IPS-18a (cell line): ENCODE data around the gene NFX1.
A peak's percentile ranks its signal among the peaks of the same experiment; 100 is the strongest.

Experiments
- H3K27ac ChIP-seq: one replicate; pipeline ENCODE4 v1.5.1; 2013; ENCODE audit warnings: low read length
- H3K27me3 ChIP-seq: one replicate; pipeline ENCODE4 v1.6.1; 2013; ENCODE audit warnings: mild to moderate bottlenecking, low read length; ENCODE audit not compliant: control insufficient read depth, insufficient read depth
- H3K36me3 ChIP-seq: one replicate; pipeline ENCODE4 v1.6.1; 2013; ENCODE audit warnings: low read depth, low read length; ENCODE audit not compliant: control insufficient read depth
- H3K4me1 ChIP-seq: one replicate; pipeline ENCODE4 v1.6.1; 2013; ENCODE audit warnings: low read depth, low read length; ENCODE audit not compliant: control insufficient read depth
- H3K4me3 ChIP-seq: one replicate; pipeline ENCODE4 v1.5.1; 2013; ENCODE audit warnings: low read length
- H3K9ac ChIP-seq: one replicate; pipeline ENCODE4 v1.6.1; 2013; ENCODE audit warnings: mild to moderate bottlenecking, low read length, moderate library complexity
- H3K9me3 ChIP-seq: one replicate; pipeline ENCODE4 v1.6.1; 2013; ENCODE audit warnings: low read depth, low read length; ENCODE audit not compliant: control insufficient read depth

The NFX1 gene

GRCh38 chr9:33272061-33272460 lies 18.3 kb upstream of the NFX1 start:
- Histone ChIP-seq H3K36me3 (peaks cover 55% of the 10 kb centered on the region), H3K4me1 (no peaks in the 10 kb centered on the region), H3K9ac (no peak overlapping the region), H3K9me3 (no peaks in the 10 kb centered on the region), H3K4me3 (no peak overlapping the region), H3K27ac (no peak overlapping the region), H3K27me3 (no peaks in the 10 kb centered on the region)

- no peak overlapping the region for H3K27ac ChIP-seq
- no peaks in the 10 kb centered on the region for H3K27me3 ChIP-seq
- H3K4me1 ChIP-seq, result no peaks in the 10 kb centered on the region
- no peak overlapping the region for H3K4me3 ChIP-seq
- peaks cover 60% of the 10 kb centered on the region for H3K36me3 ChIP-seq
- no peak overlapping the region for H3K9ac ChIP-seq
- H3K9me3 ChIP-seq, result no peaks in the 10 kb centered on the region
Measured at GRCh38 chr9:33273266-33273971, 16.9 kb upstream of the NFX1 start.

- Histone ChIP-seq H3K4me1 (no peaks in the 10 kb centered on the region), H3K9me3 (no peaks in the 10 kb centered on the region), H3K27ac (no peak overlapping the region), H3K9ac (no peak overlapping the region), H3K4me3 (no peak overlapping the region), H3K36me3 (peaks cover 61% of the 10 kb centered on the region), H3K27me3 (no peaks in the 10 kb centered on the region)
Measured at GRCh38 chr9:33273972-33274328, 16.4 kb upstream of the NFX1 start.

GRCh38 chr9:33277484-33277883 lies 12.8 kb upstream of the NFX1 start:
- no peaks in the 10 kb centered on the region for H3K4me1 ChIP-seq
- H3K27me3 ChIP-seq, result no peaks in the 10 kb centered on the region
- H3K36me3 ChIP-seq, result peaks cover 50% of the 10 kb centered on the region
- no peak overlapping the region for H3K4me3 ChIP-seq
- H3K27ac ChIP-seq, result no peak overlapping the region
- no peak overlapping the region for H3K9ac ChIP-seq
- no peaks in the 10 kb centered on the region for H3K9me3 ChIP-seq

GRCh38 chr9:33285502-33285901 lies 4.8 kb upstream of the NFX1 start:
- H3K9ac ChIP-seq, result no peak overlapping the region
- no peak overlapping the region for H3K27ac ChIP-seq

GRCh38 chr9:33287087-33287490 lies 3.2 kb upstream of the NFX1 start:
- Histone ChIP-seq H3K9ac (no peak overlapping the region), H3K4me1 (peaks cover 4% of the 10 kb centered on the region), H3K27me3 (no peaks in the 10 kb centered on the region), H3K36me3 (peaks cover 3% of the 10 kb centered on the region), H3K9me3 (no peaks in the 10 kb centered on the region), H3K27ac (no peak overlapping the region), H3K4me3 (no peak overlapping the region)

More at GRCh38 chr9:33285502-33285901, 4.8 kb upstream of the NFX1 start:
- Histone ChIP-seq H3K36me3 (peaks cover 13% of the 10 kb centered on the region), H3K4me1 (no peaks in the 10 kb centered on the region), H3K9me3 (no peaks in the 10 kb centered on the region), H3K27me3 (no peaks in the 10 kb centered on the region), H3K4me3 (no peak overlapping the region)

GRCh38 chr9:33288235-33288634 lies 2.1 kb upstream of the NFX1 start:
- H3K9me3 ChIP-seq, result no peaks in the 10 kb centered on the region
- no peaks in the 10 kb centered on the region for H3K27me3 ChIP-seq
- H3K27ac ChIP-seq, result no peak overlapping the region
- no peak overlapping the region for H3K9ac ChIP-seq
- no peaks in the 10 kb centered on the region for H3K36me3 ChIP-seq
- peaks cover 4% of the 10 kb centered on the region for H3K4me1 ChIP-seq
- H3K4me3 ChIP-seq, result no peak overlapping the region

- Histone ChIP-seq H3K36me3 (no peaks in the 10 kb centered on the region), H3K4me3 (peak overlapping the region; percentile 95)
Measured at GRCh38 chr9:33288828-33289483, 1.4 kb upstream of the NFX1 start.

GRCh38 chr9:33289496-33289895 lies 820 bp upstream of the NFX1 start:
- H3K4me3 ChIP-seq, result peak overlapping the region; percentile 95

More at GRCh38 chr9:33288828-33289483, 1.4 kb upstream of the NFX1 start:
- Histone ChIP-seq H3K9ac (no peak overlapping the region), H3K9me3 (no peaks in the 10 kb centered on the region), H3K4me1 (peaks cover 4% of the 10 kb centered on the region), H3K27ac (no peak overlapping the region), H3K27me3 (no peaks in the 10 kb centered on the region)

GRCh38 chr9:33289936-33290246 lies 425 bp upstream of the NFX1 start:
- H3K4me3 ChIP-seq, result peak overlapping the region; percentile 95
- no peaks in the 10 kb centered on the region for H3K27me3 ChIP-seq
- H3K36me3 ChIP-seq, result peaks cover 7% of the 10 kb centered on the region
- peak overlapping the region; percentile 99 for H3K9ac ChIP-seq
- H3K27ac ChIP-seq, result peak overlapping the region; percentile 98
- H3K9me3 ChIP-seq, result no peaks in the 10 kb centered on the region
- peaks cover 4% of the 10 kb centered on the region for H3K4me1 ChIP-seq

More at GRCh38 chr9:33289496-33289895, 820 bp upstream of the NFX1 start:
- H3K27me3 ChIP-seq, result no peaks in the 10 kb centered on the region
- H3K36me3 ChIP-seq, result peaks cover 4% of the 10 kb centered on the region
- peaks cover 4% of the 10 kb centered on the region for H3K4me1 ChIP-seq
- no peak overlapping the region for H3K27ac ChIP-seq
- H3K9me3 ChIP-seq, result no peaks in the 10 kb centered on the region
- peak overlapping the region; percentile 99 for H3K9ac ChIP-seq

- Histone ChIP-seq H3K4me3 (peak overlapping the region; percentile 95), H3K27me3 (no peaks in the 10 kb centered on the region), H3K9me3 (no peaks in the 10 kb centered on the region), H3K36me3 (peaks cover 14% of the 10 kb centered on the region), H3K9ac (peak overlapping the region; percentile 99), H3K27ac (peak overlapping the region; percentile 77), H3K4me1 (peaks cover 4% of the 10 kb centered on the region)
Measured at GRCh38 chr9:33291031-33291397, 698 bp downstream of the NFX1 start.

- peaks cover 4% of the 10 kb centered on the region for H3K4me1 ChIP-seq
Measured at GRCh38 chr9:33291901-33292300, 1.6 kb downstream of the NFX1 start.

More at GRCh38 chr9:33291901-33292300, 1.6 kb downstream of the NFX1 start:
- H3K9ac ChIP-seq, result no peak overlapping the region
- H3K27ac ChIP-seq, result no peak overlapping the region
- no peak overlapping the region for H3K4me3 ChIP-seq
- no peaks in the 10 kb centered on the region for H3K9me3 ChIP-seq
- H3K27me3 ChIP-seq, result no peaks in the 10 kb centered on the region
- H3K36me3 ChIP-seq, result peaks cover 23% of the 10 kb centered on the region
